ENCODE results near the gene LIN37.
A peak's percentile ranks its signal among the peaks of the same experiment; 100 is the strongest.

LIN37 gene

GRCh38 chr19:35773020-35773806 is 24.8 kb downstream of the LIN37 start:
- no peak overlapping the region for H3K27ac ChIP-seq
- TF ChIP-seq CTCF (IDR thresholded peaks at IDR 0.05), result no peak
- no peak overlapping the region for H3K4me3 ChIP-seq
- DNase-seq (ENCODE audit: low spot score), result no peak

GRCh38 chr19:35774274-35775045 is 26.1 kb downstream of the LIN37 start:
- Histone ChIP-seq H3K27ac (no peak overlapping the region), H3K4me3 (peak overlapping the region; percentile 98)
- TF ChIP-seq CTCF (IDR thresholded peaks at IDR 0.05), result no peak
- no peak for DNase-seq (ENCODE audit: low spot score)

- Histone ChIP-seq H3K27ac (no peak overlapping the region), H3K4me3 (peak overlapping the region; percentile 98)
- no peak for DNase-seq (ENCODE audit: low spot score)
- TF ChIP-seq CTCF (IDR thresholded peaks at IDR 0.05), result no peak
These were observed 26.6 kb downstream of the LIN37 start for GRCh38 chr19:35775046-35775297.

- Histone ChIP-seq H3K4me3 (peak within 1 kb of the TSS; percentile 98), H3K27ac (peak within 1 kb of the TSS; percentile 42 to 64)
- TF ChIP-seq CTCF (IDR thresholded peaks at IDR 0.05), result no peak
- DNase-seq (ENCODE audit: low spot score), result peak; percentile 98
These were observed 27.1 kb downstream of the LIN37 start, which contains the start of gene ARHGAP33 for GRCh38 chr19:35775298-35776101. TSS of gene ARHGAP33 (plus strand) at chr19:35775564. CDS start at chr19:35775659, 95 bp downstream.

- DNase-seq (ENCODE audit: low spot score), result no peak
- peak overlapping the region in 1 of 2 donors; percentile 42 for H3K27ac ChIP-seq
- no peak for TF ChIP-seq CTCF (IDR thresholded peaks at IDR 0.05)
- H3K4me3 ChIP-seq, result peak overlapping the region; percentile 98
These were observed 27.9 kb downstream of the LIN37 start for GRCh38 chr19:35776102-35776788.

- Histone ChIP-seq H3K27ac (no peak overlapping the region), H3K4me3 (no peak overlapping the region)
- no peak for TF ChIP-seq CTCF (IDR thresholded peaks at IDR 0.05)
- DNase-seq (ENCODE audit: low spot score), result no peak
These were observed 28.9 kb downstream of the LIN37 start for GRCh38 chr19:35777086-35777841.
